Ectodermal cell (in vitro differentiated cells): Measurements from ENCODE around the gene ITGB5.
"Not testable (repeated sequence)": the region's sequence is repeated elsewhere in the genome, so short reads cannot be mapped to it uniquely, and the experiment has no call there.

Experiments used
- H3K27ac ChIP-seq: 2 replicates; pipeline ENCODE4 v1.7.0; 2013; ENCODE audit warnings: mild to moderate bottlenecking, low read depth, low read length; ENCODE audit not compliant: insufficient read depth, poor library complexity, severe bottlenecking
- H3K27me3 ChIP-seq: 2 replicates; pipeline ENCODE4 v1.7.0; 2013; ENCODE audit warnings: mild to moderate bottlenecking, low read length; ENCODE audit not compliant: insufficient read depth, control insufficient read depth, poor library complexity, severe bottlenecking
- H3K36me3 ChIP-seq: one replicate; pipeline ENCODE4 v1.7.0; 2013; ENCODE audit warnings: low read length; ENCODE audit not compliant: control insufficient read depth, insufficient read depth
- H3K4me1 ChIP-seq: one replicate; pipeline ENCODE4 v1.7.0; 2013; ENCODE audit warnings: low read length; ENCODE audit not compliant: control insufficient read depth, insufficient read depth
- H3K4me3 ChIP-seq: 2 replicates; pipeline ENCODE4 v1.7.0; 2013; ENCODE audit warnings: low read depth, low read length, control low read depth; ENCODE audit not compliant: insufficient read depth
- H3K9me3 ChIP-seq: 2 replicates; pipeline ENCODE4 v1.7.0; 2013; ENCODE audit warnings: mild to moderate bottlenecking, low read length, moderate library complexity; ENCODE audit not compliant: control insufficient read depth
- WGBS, 2 experiments: methylation state at CpG; one replicate each; pipeline ENCODE4 v1.1.7; 2013; ENCODE audit warnings: missing lambda C conversion rate in 2 of 2; 5-methylcytosine and 5-hydroxymethylcytosine counted together

The ITGB5 gene

DNA sequence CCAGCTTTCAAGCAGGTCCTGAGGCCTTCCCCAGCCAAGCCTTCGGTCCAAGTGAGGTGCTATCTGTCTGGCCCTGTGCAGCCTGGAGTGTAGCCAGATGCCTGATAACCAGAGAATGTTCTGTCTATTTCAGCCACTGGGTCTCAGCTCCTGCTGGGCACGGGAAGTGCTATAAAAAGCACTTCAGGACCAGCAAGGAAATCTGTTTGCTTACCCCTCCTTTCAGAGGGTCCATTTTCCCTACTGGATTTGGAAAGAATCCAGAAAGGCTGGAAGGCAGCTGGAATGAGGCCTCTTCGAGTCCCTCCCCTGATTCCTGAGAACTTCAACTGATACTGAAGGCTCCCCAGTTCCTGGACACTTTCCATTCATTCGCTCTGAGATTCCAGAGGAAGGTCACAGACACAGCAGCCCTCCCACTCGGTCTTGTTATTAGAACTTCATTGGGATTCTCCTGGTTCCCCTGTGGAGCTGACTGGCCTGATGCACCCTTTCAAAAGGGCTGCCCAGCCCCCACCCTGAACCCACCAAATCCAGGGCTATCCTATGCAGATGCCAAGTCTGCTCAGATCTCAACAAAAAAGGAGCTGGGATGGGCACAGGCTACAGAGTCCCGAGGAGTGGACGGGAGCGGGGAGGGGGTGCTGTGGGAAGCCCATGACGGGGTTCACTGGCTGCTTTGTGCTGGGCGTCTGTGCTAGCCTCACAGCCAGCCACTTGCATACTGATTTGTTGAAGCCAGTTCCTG lies 86.5 kb downstream of the ITGB5 start:
- Histone ChIP-seq H3K27me3 (no peaks in the 10 kb centered on the region), H3K9me3 (no peaks in the 10 kb centered on the region), H3K4me3 (no peak overlapping the region), H3K27ac (no peak overlapping the region), H3K36me3 (no peaks in the 10 kb centered on the region), H3K4me1 (peaks cover 22% of the 10 kb centered on the region)
- WGBS, 2 experiments, result 81 to 83% methylated on average over 10 of the region's 10 CpGs

DNA sequence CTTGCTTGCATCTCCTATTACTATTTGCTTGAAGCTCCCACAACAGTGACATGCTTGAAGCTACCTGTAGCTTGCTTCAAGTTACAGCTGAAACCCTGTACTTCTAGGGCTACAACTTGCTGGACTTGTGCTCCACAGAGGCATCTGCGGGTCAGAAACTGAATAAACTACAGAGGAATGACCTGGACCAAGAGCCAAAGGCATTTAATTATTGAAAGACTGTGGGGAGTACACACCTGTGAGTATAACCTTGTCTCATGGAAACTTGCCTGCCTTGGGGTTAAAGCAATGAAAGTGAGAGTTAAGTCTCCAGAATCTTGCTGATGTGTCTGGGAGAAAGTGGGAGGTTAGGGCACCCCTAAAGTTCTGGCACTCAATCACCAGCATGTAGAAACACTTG lies 87.1 kb downstream of the ITGB5 start:
- no peaks in the 10 kb centered on the region for H3K9me3 ChIP-seq
- H3K4me3 ChIP-seq, result no peak overlapping the region
- H3K4me1 ChIP-seq, result peaks cover 22% of the 10 kb centered on the region
- H3K36me3 ChIP-seq, result no peaks in the 10 kb centered on the region
- no peak overlapping the region for H3K27ac ChIP-seq
- 92 to 97% methylated on average over 1 of the region's 1 CpG for WGBS, 2 experiments
- H3K27me3 ChIP-seq, result no peaks in the 10 kb centered on the region

DNA sequence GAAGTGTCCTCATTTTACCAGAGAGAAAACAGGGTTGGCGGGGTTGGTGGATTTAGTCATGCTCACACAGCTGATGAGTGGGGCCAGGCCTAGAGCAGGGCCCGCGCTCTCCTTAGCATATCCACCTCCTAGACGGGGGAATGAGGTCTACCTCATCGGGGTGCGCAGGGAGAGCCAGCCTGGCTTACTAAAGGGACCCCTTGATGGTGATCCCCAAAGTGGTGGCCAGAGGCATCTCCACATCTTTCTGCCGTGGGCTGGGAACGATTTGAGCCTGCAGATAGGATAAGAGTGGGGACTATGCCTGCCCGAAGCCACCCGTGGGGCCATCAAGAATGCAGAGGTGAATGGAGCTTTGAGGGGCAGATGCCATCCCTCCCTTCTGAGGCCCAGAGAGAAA lies 87.5 kb downstream of the ITGB5 start:
- Histone ChIP-seq H3K36me3 (no peaks in the 10 kb centered on the region), H3K4me3 (no peak overlapping the region), H3K27ac (no peak overlapping the region), H3K27me3 (no peaks in the 10 kb centered on the region), H3K9me3 (no peaks in the 10 kb centered on the region), H3K4me1 (peaks cover 22% of the 10 kb centered on the region)
- 94 to 95% methylated on average over 10 of the region's 10 CpGs for WGBS, 2 experiments

DNA sequence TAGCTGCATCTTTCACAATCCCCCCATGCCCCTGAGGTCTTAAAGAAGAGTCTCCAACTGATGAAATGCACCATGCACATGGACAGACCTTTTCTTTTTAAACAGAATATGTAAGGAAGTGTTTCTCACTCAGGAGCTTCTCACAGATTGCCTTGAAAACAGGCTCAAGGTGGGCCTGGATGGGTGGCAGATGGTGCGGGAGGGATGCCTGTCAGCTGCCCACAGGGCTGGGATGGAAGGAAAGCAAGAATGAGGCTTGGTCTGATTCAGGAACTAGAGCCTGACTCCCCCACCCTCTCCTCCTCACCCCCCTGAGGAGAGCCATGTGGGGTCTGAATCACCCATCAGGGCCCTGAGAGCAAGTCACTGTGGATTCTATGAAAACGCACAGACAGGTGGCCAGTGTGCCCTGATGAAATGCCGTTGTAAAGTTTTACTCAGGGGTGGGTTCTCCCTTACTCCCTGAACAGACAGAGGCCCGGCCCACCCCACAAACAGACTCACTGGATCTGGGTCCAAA lies 89.7 kb downstream of the ITGB5 start:
- H3K27me3 ChIP-seq, result no peaks in the 10 kb centered on the region
- H3K4me3 ChIP-seq, result no peak overlapping the region
- H3K36me3 ChIP-seq, result no peaks in the 10 kb centered on the region
- peaks cover 14% of the 10 kb centered on the region for H3K4me1 ChIP-seq
- H3K27ac ChIP-seq, result no peak overlapping the region
- no peaks in the 10 kb centered on the region for H3K9me3 ChIP-seq
- 94 to 95% methylated on average over 4 of the region's 4 CpGs for WGBS, 2 experiments

DNA sequence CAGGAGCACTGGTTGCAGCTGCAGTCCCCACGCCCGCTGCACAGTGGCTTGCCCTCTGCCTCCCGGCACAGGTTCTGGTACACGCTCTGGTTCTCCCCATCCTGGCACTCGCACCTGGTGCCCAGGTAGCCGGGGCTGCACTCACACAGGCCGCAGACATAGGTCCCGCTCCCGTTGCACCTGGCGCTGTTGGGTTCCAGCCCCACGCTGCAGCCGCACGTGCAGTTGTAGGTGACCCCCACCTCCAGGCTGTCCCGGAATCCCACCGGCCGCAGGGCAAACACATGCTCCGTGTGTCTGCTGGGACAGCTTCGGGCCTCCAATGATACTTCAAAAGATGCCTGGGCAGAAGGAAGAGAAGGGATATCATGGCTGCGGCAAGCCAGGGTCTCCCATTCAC lies 90.7 kb downstream of the ITGB5 start:
- no peaks in the 10 kb centered on the region for H3K36me3 ChIP-seq
- H3K27ac ChIP-seq, result no peak overlapping the region
- H3K27me3 ChIP-seq, result no peaks in the 10 kb centered on the region
- no peak overlapping the region for H3K4me3 ChIP-seq
- H3K4me1 ChIP-seq, result peaks cover 10% of the 10 kb centered on the region
- H3K9me3 ChIP-seq, result no peaks in the 10 kb centered on the region
- WGBS, 2 experiments, result 96% methylated on average over 19 of the region's 19 CpGs

DNA sequence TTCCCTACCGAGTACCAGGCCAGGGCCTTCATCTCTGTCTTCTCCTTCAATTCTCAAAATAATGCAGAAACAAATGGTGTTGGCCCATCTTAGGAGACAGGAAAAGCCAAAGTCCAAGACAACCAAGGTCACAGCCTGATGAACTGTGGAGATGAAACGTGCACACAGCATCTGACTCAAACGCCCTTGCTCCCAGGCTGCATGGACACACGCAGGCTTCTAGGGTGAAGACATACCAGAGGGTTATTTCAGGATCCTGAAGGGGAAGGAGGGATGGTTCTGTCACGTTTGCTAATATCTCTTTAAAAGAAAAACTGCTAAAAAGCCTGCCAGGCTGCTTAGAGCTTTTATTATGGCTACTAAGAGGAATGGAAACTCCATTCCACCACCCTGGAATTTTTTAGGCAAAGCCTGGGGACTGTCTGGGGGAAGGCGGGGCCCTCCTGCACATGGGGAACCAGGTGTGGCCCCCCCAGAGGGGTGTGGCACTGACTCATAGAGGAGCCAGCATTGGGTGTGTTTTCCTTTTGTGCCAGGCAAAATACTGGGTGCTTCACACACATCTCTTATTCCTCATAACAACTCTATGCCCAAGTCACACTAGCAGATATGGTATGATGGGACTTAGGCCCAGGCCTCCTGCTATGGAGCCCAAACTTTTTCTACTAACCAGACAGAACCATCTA lies 94.0 kb downstream of the ITGB5 start:
- no peak overlapping the region for H3K27ac ChIP-seq
- WGBS, 2 experiments, result 92 to 95% methylated on average over 6 of the region's 6 CpGs

DNA sequence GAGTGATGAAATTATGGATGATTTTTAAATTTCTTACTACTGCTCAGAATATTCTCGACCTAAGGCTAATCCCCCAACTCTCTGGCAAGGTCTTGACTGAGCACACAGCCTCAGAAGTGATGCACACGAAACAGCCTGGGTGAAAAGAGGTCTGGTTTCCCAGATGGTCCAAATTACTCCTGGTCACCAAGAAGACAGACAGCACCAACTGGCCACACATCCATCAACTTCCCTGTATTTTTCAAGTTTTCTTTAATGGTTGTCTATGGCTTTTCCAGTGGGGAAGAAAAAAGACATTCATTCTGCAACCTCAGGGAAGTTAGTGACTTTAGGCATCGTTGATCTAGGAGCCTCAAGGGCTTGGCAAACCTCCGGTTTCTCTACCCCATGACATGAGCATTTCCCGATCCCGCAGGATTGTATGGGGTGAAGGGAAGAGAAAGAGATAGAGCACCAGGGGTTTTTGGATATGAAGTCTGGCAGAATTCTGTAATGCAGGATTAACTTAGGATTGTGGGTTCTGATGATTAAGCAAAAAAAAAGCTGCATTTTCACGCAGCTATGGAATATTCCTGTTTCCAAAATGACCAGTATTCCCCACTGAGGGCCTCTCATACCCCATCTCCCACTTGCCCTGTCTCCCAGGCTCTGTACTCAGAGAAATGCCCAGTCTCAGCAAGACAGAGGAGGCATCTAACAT lies 94.7 kb downstream of the ITGB5 start:
- no peak overlapping the region for H3K4me3 ChIP-seq
- H3K27ac ChIP-seq, result no peak overlapping the region
- H3K27me3 ChIP-seq, result no peaks in the 10 kb centered on the region
- no peaks in the 10 kb centered on the region for H3K36me3 ChIP-seq
- WGBS, 2 experiments, result 92 to 95% methylated on average over 7 of the region's 7 CpGs
- H3K4me1 ChIP-seq, result no peaks in the 10 kb centered on the region
- no peaks in the 10 kb centered on the region for H3K9me3 ChIP-seq

More for the DNA sequence above, 94.0 kb downstream of the ITGB5 start:
- Histone ChIP-seq H3K27me3 (no peaks in the 10 kb centered on the region), H3K4me1 (no peaks in the 10 kb centered on the region), H3K9me3 (no peaks in the 10 kb centered on the region), H3K4me3 (no peak overlapping the region), H3K36me3 (no peaks in the 10 kb centered on the region)

DNA sequence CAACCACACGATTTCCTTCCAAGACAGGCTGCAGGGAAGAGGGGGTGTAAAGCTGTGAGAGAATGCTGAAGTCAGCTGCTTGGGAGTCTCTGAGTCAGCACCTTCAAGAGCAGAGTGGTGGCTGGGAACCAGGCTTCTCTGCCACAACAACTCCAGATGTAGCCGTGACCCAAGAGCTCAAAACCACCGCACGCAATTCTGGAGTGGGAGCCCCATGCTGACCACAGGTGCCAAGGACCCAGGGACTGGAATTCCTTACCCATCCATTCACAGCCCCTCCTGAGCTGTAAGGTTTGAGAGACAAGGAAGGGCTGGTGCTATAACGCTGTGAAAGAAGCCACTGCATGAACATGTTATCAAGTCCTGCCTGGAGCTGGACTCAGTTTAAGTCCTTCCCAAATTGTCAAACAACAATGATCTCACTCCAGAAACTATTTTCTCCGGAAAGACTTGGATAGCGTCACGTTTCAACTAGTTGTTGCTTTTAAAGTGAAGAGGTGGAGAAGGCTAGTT lies 95.5 kb downstream of the ITGB5 start:
- no peaks in the 10 kb centered on the region for H3K9me3 ChIP-seq
- 90 to 94% methylated on average over 6 to 8 of the region's 8 CpGs for WGBS, 2 experiments
- no peak overlapping the region for H3K4me3 ChIP-seq
- no peak overlapping the region for H3K27ac ChIP-seq
- H3K27me3 ChIP-seq, result no peaks in the 10 kb centered on the region
- no peaks in the 10 kb centered on the region for H3K4me1 ChIP-seq
- no peaks in the 10 kb centered on the region for H3K36me3 ChIP-seq

DNA sequence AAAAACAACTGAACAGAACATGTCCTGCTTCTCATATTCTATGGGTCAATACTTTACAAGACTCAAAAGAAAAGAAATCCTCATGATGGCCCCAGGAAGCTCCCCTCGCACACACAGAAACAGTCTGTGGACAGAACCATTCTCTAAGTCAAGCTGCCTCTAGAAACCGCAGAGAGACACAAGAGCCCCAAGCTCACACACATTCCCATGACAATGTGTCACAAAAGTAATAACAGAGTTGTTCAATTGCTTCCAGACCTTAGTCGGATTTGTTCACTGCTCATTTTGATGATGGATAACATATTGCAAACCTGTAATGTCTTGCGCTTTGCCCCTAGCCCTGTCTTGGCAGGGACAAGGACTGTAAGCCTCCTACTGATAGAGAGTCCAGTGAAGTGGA lies 96.0 kb downstream of the ITGB5 start:
- no peaks in the 10 kb centered on the region for H3K36me3 ChIP-seq
- H3K27ac ChIP-seq, result no peak overlapping the region
- no peak overlapping the region for H3K4me3 ChIP-seq
- H3K9me3 ChIP-seq, result no peaks in the 10 kb centered on the region
- WGBS, 2 experiments, result 96 to 97% methylated on average over 4 of the region's 4 CpGs
- no peaks in the 10 kb centered on the region for H3K27me3 ChIP-seq
- H3K4me1 ChIP-seq, result no peaks in the 10 kb centered on the region

DNA sequence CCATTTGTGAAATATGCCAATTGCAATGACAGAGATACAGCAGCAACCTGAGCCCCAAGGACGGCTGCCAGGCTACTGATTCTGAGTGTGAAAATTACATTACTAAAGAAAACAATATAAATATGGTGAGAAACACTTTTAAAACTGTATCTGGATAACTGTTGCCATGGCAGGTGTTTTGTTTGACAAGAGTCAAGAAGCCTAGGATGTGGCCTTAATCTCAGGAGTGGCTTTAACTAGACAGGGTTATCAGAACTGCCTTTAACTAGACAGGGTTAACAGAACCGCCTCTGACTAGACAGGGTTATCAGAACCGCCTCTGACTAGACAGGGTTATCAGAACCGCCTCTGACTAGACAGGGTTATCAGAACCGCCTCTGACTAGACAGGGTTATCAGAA lies 98.1 kb downstream of the ITGB5 start:
- H3K9me3 ChIP-seq, H3K4me3 ChIP-seq, H3K4me1 ChIP-seq, H3K36me3 ChIP-seq, H3K27ac ChIP-seq, H3K27me3 ChIP-seq: not testable (repeated sequence)
- WGBS, 2 experiments, result 94 to 100% methylated on average over 1 to 2 of the region's 5 CpGs
